ENCODE data around the gene SERTAD3. TPM values are rescaled to one million over a fixed set of nuclear protein-coding genes. Genes with fewer than 3 reads are reported as not detected.
"Not testable (repeated sequence)": the region's sequence is repeated elsewhere in the genome, so short reads cannot be mapped to it uniquely, and the experiment has no call there.

The SERTAD3 gene, protein sequence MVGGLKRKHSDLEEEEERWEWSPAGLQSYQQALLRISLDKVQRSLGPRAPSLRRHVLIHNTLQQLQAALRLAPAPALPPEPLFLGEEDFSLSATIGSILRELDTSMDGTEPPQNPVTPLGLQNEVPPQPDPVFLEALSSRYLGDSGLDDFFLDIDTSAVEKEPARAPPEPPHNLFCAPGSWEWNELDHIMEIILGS
- total RNA-seq, result 11.9 TPM

DNA sequence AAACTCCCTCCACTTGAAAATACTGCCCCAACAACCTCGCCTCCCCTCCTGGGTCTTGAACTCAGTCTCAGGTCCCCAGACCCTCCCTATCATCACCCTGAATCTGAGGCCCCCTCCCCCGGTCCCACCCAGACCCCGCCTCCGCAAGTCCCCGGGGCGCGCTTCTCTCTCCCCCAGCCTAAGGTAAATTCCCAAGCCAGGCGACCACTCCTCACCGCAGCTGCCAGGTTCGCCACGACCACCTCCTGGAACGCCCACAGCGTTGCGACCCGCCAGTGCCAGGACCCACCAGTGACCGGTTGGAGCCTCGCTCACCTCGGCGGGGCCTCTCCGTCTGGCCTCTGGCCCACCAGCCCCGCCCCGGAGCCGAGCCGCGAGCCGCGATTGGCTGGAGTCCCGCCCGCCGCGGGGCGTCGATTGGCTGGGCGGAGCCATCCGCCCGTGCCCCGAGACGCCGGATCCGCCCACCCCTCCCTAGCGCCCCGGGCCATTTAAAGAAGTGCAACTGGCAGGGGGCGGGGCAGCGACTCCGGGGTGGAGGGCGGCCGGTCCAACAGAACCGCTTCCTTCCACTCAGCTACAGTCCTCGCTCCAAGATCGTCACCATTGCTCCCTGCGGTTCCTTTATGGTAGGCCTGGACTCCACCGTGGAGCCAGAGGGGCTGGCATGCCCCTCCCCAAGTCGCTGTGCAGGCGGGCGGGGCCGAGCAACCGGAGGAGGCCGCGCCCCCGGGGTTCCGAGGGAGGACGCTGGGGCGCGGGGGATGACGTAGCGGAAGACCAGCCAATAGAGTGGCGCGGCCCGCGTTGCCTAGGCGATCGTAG lies at the start of gene SERTAD3:
Gene SERTAD3 (minus strand): TSS at position 336 of the 825 bp plus-strand sequence. CDS start 2,255 bp downstream, outside the sequence.
- ATAC-seq (peak; percentile 78), DNase-seq (ENCODE audit: low spot score) (peak; percentile 98)

DNA sequence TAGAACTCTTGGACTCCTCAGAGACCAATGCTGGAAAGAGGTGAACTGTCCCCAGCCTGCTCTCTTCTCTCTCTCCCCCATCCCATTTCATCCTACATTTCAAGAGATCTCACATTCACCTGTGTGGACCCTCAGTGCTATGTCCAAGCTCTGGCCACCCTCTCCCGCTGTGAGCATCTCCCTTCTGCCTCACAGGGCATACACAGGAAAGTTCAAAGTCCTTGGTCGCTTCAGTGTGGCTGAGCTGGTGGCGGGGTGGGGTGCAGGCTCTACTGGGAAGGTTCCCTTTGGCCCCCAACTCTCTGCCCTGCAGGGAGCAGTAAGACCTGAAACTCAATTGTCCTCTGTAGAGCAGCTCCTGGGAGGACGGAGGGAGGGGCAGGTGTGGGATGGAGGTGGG lies 49.6 kb upstream of the SERTAD3 start:
- no peak for ATAC-seq
- DNase-seq (ENCODE audit: low spot score), result no peak

DNA sequence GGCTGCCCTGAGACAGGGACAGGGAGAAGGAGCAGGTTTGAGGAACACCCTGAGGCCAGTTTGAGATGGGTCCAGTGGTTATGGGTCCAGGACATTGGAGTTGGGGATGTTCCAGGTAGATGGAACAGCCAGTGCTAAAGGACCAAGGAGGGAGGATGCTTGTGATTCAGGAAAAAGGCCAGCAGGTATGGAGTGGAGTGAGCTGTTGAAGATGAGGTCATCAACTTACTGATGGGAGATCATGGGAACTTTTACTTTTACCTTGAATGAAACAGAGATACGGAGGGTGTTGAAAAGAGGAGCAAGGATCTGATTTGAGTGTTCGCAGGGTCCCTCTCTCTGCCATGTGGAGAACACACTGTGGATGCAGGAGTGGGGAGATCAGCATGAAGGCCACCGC lies 48.1 kb upstream of the SERTAD3 start:
- ATAC-seq (no peak), DNase-seq (ENCODE audit: low spot score) (no peak)

DNA sequence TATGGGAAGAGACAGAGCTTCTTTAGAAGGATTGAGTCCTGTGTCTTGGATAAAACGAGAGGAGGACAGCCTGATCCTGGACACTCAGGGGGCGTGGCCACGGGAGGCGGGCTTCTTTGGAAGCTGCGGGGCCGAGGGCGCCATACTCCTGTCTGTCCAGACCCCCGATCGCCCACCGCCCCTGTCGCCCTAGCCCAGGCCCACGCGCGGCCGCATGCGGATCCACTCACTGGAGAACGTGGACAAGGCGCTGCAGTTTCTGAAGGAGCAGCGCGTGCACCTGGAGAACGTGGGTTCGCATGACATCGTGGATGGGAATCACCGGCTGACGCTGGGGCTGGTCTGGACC lies 45.7 kb upstream of the SERTAD3 start:
- ATAC-seq, result no peak
- DNase-seq (ENCODE audit: low spot score), result no peak

DNA sequence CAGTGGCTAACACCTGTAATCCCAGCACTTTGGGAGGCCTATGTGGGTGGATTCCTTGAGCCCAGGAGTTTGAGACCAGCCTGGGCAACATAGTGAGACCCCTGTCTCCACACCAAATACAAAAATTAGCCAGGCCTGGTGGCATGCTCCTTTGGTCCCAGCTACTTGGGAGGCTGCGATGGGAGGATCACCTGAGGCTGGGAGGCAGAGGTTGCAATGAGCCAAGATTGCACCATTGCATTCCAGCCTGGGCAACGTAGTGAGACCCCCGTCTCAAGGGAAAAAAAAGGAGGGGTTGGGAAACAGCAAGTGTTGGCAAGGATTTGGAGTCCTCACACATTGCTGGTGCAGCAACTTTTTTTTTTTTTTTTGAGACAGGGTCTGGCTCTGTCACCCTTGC lies 41.9 kb upstream of the SERTAD3 start:
- DNase-seq (ENCODE audit: low spot score) (no peak), ATAC-seq (no peak)

DNA sequence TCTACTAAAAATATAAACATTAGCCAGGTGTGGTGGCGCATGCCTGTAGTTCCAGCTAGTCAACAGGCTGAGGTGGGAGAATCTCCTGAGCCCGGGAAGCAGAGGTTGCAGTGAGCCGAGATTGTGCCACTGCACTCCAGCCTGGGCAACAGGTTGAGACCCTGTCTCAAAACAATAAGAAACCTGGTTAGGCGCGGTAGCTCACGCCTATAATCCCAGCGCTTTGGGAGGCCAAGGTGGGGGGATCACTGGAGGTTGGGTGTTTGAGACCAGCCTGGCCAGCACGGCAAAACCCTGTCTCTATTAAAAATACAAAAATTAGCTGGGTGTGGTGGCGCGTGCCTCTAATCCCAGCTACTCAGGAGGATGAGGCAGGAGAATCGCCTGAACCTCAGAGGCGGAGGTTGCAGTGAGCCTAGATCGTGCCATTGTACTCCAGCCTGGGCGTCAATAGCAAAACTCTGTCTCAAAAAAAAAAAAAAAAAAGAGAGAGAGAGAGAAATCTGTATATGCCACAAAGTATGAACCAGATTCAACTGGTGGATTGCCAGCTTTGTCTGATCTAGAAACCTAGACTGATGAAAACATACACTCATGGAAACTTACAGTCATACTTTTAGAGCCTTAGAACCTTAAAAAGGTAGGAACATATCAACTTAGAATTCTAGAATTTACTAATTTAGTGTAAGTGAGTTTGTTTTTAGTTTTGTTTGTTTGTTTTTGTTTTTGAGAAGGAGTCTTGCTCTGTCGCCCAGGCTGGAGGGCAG lies 31.9 kb upstream of the SERTAD3 start:
- ATAC-seq; DNase-seq (ENCODE audit: low spot score): not testable (repeated sequence)

DNA sequence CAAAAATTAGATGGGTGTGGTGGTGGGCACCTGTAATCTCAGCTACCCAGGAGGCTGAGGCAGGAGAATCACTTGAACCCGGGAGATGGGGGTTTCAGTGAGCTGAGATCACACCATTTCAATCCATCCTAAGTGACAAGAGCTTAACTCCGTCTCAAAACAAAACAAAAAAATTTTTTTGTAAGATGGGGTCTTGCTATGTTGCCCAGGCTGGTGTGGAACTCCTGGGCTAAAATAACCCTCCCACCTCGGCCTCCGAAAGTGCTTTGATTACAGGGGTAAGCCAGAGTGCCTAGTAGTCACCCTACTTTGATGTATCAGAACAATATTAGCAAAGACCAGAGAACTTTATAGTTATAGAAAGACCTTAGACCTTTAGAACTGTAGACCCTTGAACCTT lies 30.6 kb upstream of the SERTAD3 start:
- DNase-seq (ENCODE audit: low spot score) (no peak), ATAC-seq (no peak)

DNA sequence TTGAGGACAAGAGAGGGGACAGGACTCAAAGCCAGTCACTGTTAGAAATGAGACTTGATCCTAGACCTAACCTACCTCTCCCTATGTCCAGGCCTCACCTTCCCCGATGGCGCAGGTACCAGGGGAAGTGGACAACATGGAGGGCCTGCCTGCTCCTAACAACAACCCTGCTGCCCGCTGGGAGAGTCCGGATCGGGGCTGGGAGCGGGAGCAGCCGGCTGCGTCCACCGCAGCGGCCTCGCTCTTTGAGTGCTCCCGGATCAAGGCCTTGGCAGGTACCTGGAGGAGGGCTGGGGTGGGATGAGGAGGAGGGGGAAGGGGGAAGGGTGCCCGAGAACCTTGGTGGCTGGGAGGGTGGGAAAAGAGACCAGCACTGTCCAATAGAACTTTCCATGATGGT lies 28.4 kb upstream of the SERTAD3 start:
- DNase-seq (ENCODE audit: low spot score), result no peak
- no peak for ATAC-seq

DNA sequence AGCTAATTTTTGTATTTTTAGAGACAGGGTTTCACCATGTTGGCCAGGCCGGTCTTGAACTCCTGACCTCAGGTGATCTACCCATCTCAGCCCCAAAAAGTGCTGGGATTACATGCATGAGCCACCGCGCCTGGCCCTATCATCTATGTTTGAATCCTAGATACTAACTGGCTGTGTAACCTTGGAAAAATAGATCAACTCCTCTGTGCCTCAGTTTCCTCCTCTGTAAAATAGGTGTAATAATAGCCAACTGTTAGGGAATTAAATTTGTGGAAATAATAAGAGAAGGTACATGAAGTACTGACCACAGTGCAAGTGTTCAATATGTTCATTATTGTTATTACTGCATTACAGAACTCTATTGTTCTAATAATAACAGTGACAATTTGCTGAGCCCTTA lies 27.0 kb upstream of the SERTAD3 start:
- DNase-seq (ENCODE audit: low spot score) (no peak), ATAC-seq (no peak)

DNA sequence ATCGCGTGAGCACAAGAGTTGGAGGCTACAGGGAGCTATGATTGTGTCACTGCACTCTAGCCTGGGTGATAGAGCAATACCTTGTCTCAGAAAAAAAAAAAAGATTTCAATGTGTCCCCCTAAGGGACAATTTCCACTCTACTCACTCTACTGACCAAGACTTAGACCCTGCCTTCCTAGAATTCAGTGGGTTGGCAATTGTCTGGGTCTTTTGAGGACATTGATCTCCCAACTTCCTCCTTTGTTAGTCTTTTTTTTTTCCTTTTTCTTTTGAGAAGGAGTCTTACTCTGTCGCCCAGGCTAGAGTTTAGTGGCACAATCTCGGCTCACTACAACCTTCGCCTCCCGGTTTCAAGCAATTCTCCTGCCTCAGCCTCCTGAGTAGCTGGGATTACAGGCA lies 24.9 kb upstream of the SERTAD3 start:
- ATAC-seq, result no peak
- no peak for DNase-seq (ENCODE audit: low spot score)

DNA sequence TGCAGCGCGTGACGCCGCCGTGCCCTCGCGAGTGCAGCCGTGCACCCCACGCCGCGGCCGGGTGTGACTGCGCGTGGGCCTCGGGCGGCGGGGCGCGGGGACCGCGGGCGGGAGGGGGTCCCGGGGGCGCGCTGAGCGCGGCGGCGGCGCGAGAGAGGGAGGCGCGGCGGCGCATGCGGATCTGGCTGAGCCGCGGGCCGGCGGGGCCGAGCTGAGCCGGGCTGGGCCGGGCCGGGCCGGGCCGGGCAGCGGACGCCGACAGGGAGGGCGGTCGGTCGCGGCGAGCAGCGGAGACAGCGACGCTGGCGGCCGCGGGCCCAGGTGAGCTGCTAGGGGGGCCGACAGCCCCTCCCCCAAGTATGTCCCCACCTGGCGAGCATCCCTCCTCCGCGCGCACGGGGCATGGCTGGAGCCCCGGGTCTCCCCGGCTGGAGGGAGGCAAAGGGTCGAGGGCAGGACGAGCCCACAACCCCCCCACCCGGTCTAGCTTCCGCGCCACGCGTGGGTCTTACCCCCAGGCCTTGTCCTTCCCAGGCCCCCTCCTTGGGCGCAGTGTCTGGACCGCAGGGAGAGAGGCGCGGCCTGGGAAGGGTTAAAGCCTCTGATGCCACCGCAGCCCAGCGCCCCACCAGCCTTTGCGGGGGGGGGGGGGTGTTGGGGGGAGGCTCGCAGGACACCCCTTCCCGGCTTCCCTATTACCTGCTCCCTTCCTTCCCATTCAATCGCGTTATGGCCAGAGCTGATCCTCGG lies 23.0 kb upstream of the SERTAD3 start, which contains the start of gene SPTBN4:
Gene SPTBN4 (plus strand): TSS at position 17 of the 750 bp plus-strand sequence. CDS start 5,621 bp downstream, outside the sequence.
- ATAC-seq (no peak), DNase-seq (ENCODE audit: low spot score) (no peak)

DNA sequence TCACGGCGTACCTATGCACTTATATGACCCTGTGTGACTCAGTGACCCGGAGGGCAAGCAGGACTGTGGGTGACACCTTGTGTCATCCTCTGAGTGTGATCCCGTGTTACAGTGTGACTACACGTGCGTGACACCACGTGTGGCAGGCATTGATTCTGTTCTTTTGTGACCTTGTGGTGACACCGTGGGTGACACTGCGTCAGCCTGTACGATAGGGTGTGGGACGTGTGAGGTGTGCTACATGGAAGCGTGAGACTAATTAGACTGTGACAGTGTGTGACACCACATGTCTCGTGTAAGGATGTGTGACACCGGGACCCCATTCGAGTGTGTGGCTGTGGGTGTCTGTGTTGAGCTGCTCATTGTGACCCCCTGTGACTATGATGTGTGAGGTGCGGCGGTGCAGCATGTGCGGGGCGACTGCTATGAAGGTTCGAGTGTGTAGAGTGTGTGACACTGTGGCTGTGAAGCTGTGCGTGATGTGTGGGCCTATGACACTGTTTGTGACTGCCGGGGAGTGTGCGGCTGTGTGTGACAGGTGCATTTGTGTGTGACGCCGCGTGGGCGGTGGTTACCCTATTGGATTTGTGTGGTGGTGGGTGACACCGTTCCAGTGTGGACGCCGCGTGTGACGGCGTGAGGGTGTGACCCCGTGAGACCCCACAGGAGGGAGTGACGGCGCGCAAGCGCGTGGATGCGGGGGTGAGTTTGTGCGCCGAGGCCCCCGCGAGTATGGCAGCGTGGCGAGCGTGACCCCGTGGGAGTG lies 22.3 kb upstream of the SERTAD3 start:
- peak; percentile 10 for ATAC-seq

DNA sequence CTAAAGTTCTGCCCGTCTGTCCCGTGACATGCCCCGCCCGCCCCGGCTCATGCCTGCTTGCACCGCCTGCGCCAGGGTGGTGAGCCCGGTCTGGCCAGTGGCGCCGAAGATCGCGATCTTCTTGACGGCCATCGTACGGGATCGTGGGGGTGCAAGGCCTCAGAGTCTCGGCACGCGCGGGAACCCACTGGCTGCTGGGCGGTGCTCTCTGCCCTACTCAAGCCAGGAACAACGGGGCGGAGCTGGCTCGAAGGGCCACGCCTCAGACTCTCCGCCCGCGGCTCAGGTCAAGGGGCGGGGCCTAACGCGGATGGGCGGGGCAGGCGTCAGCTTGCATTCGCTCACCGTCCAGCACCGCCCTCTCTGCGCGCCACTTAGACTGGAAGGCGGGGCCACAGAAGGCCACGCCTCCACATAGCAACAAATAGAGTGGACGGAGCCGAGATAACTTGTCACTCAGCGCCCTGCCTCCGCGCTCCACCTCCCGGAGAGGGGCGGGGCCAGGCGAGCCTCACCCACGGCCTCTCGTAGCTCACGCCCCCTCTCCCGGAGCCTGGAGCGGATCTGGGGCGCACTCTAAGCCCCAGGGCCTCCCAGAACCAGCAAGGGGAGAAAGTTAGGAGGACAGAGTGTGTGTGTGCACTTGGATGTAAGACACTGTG lies 21.6 kb upstream of the SERTAD3 start, which contains the start of gene BLVRB:
Gene BLVRB (minus strand): TSS at position 189 of the 662 bp plus-strand sequence. CDS start 57 bp downstream, at position 132.
- peak; percentile 86 for ATAC-seq
- peak; percentile 100 for DNase-seq (ENCODE audit: low spot score)

More for the DNA sequence above, 22.3 kb upstream of the SERTAD3 start:
- DNase-seq (ENCODE audit: low spot score), result peak; percentile 60

DNA sequence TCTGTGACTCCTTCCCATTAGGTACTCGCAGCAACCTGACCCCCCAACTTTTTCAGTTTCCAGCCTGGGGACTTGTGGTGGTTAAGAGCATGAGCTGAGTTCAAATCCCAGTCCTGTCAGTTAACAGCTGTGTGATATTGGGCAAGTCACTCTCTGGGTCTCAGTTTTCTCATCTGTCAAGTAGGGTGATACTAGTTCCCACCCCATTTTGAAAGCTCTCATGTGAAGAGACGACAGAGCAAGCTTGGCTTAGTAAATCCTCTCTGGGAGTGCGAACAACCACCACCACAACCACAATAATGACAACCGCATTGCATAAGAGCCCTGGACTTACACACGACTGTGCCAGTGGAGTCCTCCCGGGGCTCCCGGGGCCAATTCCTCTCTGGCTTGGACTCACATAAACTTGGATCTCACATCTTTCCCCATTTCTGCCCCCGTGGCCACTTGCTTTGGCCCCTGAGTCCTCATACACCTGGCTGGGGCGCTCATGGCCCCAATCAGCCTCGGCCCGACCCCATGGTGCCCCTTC lies 21.0 kb upstream of the SERTAD3 start:
- ATAC-seq (peak; percentile 45), DNase-seq (ENCODE audit: low spot score) (no peak)

DNA sequence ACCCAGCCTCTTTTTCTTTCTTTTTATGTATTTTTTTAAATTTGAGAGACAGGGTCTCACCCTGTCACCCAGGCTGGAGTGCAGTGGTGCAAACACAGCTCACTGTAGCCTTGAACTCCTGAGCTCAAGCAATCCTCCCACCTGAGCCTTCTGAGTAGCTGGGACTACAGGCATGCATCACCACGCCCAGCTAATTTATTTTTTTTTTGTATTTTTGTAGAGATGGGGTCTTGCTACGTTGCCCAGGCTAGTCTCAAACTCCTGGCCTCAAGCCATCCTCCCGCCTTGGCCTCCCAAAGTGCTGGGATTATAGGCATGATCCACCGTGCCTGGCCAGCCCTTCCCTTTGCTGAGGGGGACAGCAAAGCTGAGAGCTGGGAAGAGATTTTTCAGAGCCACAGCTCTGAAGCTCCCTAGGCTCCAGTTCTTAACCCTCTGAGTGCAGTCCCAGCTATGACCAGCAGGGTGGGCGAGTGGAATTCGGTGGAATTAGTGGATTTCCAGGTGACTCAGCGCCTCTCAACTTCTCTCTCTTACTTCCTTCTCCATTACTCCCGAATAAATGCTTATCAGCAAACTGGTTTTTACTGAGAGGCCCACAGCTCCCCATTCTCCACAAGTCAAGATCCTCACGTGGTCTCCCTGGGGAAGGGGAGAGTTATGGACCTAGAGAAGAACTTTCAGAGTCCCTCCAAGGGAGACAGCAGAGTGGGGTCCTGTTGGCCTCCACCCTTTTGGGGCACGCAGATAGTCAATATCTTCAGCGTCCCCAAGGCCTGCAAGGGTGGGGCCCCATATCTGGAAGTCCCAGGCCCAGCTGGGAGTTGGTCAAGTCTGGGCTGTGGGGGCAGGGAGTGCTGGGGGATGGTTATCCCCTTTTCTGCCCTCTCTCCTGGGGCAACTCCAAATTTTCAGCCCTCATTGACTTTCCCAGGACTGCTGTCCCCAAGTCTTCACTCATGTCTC lies 20.2 kb upstream of the SERTAD3 start:
- ATAC-seq (peak; percentile 45), DNase-seq (ENCODE audit: low spot score) (peak; percentile 83)

DNA sequence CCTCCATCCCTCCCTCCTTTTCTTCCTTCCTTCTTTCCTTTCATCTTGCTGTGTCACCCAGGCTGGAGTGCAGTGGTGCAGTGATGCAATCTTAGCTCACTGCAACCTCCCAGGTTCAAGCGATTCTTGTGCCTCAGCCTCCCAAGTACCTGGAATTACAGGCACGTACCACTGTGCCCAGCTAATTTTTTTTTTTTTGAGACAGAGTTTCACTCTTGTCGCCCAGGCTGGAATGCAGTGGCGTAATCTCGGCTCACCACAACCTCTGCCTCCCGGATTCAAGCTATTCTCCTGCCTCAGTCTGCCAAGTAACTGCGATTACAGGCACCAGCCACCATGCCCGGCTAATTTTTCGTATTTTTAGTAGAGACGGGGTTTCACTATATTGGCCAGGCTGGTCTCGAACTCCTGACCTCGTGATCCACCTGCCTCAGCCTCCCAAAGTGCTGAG lies 19.5 kb upstream of the SERTAD3 start:
- not testable (repeated sequence) for ATAC-seq; DNase-seq (ENCODE audit: low spot score)

DNA sequence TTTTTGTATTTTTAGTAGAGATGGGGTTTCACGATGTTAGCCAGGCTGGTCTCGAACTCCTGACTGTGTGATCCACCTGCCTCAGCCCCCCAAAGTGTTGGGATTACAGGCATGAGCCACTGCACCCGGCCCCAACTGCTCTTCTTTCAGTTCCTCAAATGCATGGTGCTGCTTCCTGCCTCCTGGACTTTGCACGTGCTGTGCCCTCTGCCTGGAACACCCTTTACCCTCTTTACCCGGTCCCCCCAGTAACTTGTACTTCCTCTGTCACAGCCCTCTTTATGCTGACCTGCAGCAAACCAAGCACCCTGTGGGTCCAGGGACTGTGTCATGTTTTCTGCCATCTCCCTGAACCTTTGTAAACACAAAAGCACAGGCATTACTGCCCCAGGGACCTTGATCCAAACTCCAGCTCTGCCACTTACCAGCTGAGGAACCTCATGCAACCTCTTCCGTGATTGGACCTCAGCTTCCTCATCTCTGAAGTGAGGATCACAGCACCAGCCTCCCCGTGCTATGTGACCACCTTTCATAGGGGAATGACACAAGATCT lies 17.6 kb upstream of the SERTAD3 start:
- DNase-seq (ENCODE audit: low spot score) (peak; percentile 65), ATAC-seq (peak; percentile 14)

DNA sequence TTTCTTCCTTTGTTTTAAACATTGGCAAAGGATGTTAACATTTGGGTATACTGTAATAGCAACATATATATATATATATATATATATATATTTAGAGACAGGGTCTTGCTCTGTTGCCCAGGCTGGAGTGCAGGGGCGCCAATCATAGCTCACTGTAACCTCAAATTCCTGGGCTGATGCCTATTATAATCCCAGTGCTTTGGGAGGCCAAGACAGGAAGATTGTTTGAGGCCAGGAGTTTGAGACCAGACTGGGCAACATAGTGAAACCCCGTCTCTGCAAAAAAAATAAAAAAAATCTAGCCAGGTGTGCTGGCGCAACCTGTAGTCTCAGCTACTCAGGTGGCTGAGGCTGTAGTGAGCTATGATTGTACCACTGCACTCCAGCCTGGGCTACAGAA lies 16.1 kb upstream of the SERTAD3 start:
- no peak for DNase-seq (ENCODE audit: low spot score)

More for the DNA sequence above, 16.1 kb upstream of the SERTAD3 start:
- ATAC-seq, result no peak
